Tibial nerve (tissue), 4 donors: ENCODE results near the gene AHNAK.

Experiments
- CTCF ChIP-seq, 5 experiments: fragments of 200-600 bp in 3 of 5; fragments of 450-650 bp in 2 of 5; sonication (generic) in 3 of 5; IDR thresholded peaks; one replicate each; pipeline ENCODE4 v1.5.1; 2016 to 2019; ENCODE audit warnings: antibody characterized with exemption in 5 of 5, mild to moderate bottlenecking in 3 of 5, moderate library complexity in 2 of 5
- EP300 ChIP-seq, 2 donors: sonication (generic); formaldehyde crosslinking; IDR thresholded peaks; one replicate each; pipeline ENCODE4 v1.6.1; 2017; ENCODE audit warnings: antibody characterized with exemption in 2 of 2, mild to moderate bottlenecking in 1 of 2
- POLR2A ChIP-seq, 2 donors: fragments of 450-650 bp; IDR thresholded peaks; one replicate each; pipeline ENCODE4 v1.6.1; 2017; ENCODE audit warnings: antibody characterized with exemption in 2 of 2, mild to moderate bottlenecking in 2 of 2, moderate library complexity in 2 of 2

- TF ChIP-seq CTCF (IDR thresholded peaks at IDR 0.05) = no peak
- no peak for TF ChIP-seq EP300 (IDR thresholded peaks at IDR 0.05)
- TF ChIP-seq POLR2A (IDR thresholded peaks at IDR 0.05) = no peak
Measured at GRCh38 chr11:62575837-62576236, 29.2 kb upstream of the AHNAK start.
